GM20000 (cell line): ENCODE data around the gene MLXIPL.

ENCODE experiments used
- DNase-seq: peaks from one replicate; pipeline ENCODE4 v3.0.0; 2012; ENCODE audit warnings: low spot score
- TF ChIP-seq, protein P1 (sequence below): IDR thresholded peaks from 2 replicates; pipeline ENCODE4 v1.5.1; 2012; ENCODE audit warnings: mild to moderate bottlenecking, control low read depth; ENCODE audit errors: extremely low read depth, missing control alignments

MLXIPL gene

GRCh38 chr7:73544678-73545077, 79.6 kb downstream of the MLXIPL start:
- TF ChIP-seq, protein P1, sequence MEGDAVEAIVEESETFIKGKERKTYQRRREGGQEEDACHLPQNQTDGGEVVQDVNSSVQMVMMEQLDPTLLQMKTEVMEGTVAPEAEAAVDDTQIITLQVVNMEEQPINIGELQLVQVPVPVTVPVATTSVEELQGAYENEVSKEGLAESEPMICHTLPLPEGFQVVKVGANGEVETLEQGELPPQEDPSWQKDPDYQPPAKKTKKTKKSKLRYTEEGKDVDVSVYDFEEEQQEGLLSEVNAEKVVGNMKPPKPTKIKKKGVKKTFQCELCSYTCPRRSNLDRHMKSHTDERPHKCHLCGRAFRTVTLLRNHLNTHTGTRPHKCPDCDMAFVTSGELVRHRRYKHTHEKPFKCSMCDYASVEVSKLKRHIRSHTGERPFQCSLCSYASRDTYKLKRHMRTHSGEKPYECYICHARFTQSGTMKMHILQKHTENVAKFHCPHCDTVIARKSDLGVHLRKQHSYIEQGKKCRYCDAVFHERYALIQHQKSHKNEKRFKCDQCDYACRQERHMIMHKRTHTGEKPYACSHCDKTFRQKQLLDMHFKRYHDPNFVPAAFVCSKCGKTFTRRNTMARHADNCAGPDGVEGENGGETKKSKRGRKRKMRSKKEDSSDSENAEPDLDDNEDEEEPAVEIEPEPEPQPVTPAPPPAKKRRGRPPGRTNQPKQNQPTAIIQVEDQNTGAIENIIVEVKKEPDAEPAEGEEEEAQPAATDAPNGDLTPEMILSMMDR = no peak
- no peak for DNase-seq
